ENCODE data around the gene ATG10.

ATG10 gene

GRCh38 chr5:82276800-82277612 is 305.2 kb downstream of the ATG10 start:
- no peak for DNase-seq (ENCODE audit: low spot score)

- DNase-seq (ENCODE audit: low spot score), result no peak
Observed at GRCh38 chr5:82277613-82277986, 305.8 kb downstream of the ATG10 start.

GRCh38 chr5:82277987-82278710 is 306.3 kb downstream of the ATG10 start, which contains the start of gene RPS23:
RPS23 (minus strand) TSS chr5:82278354; CDS start chr5:82278323, 31 bp downstream.
- DNase-seq (ENCODE audit: low spot score), result peak; percentile 92

DNA sequence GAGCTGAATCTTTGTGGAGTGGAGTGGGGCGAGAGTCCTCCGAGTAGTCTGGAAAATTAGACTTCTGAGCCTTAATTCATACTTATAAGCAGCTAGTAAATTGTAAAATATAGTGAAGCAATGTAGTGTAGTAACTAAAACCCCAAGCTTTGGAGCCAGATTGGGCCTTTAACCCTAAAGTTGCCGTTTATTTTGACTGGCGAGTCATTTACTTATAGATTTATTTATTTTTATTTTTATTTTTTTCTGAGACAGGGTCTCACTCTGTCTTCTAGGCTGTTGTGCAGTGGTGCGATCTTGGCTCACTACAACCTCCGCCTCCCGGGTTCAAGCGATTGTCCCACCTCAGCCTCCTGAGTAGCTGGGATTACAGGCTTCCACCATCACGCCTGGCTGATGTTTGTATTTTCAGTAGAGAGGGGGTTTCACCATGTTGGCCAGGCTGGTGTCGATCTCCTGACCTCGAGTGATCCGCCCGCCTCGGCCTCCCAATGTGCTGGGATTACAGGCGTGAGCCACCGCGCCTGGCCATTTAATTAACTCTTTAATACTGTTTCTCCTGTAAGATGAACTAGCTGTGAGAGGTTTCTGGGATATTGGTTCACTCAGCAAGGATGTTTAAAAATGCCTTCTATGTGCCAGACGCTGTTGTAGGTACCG is 307.0 kb downstream of the ATG10 start:
- no peak for DNase-seq (ENCODE audit: low spot score)

- no peak for DNase-seq (ENCODE audit: low spot score)
Observed at GRCh38 chr5:82283893-82284292, 312.1 kb downstream of the ATG10 start.

- no peak for DNase-seq (ENCODE audit: low spot score)
Observed at GRCh38 chr5:82285206-82285605, 313.4 kb downstream of the ATG10 start.

GRCh38 chr5:82287625-82288024 is 315.8 kb downstream of the ATG10 start:
- DNase-seq (ENCODE audit: low spot score), result no peak

DNA sequence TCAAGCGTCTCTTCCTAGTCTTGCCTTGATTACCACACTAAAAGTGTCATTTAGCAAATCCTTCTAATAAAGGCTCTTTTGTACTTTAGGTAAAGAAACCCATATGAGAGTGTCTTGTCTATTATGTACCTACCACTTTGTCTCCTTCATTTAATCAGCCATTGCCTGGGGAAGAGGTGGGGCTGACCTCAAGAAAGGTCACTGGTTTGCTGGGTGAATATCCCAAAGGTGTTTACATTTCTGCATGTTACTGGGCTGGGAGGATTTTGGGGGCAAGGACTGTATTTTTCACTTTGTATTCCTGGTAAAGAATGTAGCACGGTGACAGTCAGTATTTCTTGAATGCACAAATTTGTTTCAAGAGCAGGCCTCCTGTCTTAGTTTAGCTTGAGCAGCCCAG is 318.2 kb downstream of the ATG10 start:
- DNase-seq (ENCODE audit: low spot score), result no peak

GRCh38 chr5:82290908-82291307 is 319.1 kb downstream of the ATG10 start:
- DNase-seq (ENCODE audit: low spot score), result no peak

DNA sequence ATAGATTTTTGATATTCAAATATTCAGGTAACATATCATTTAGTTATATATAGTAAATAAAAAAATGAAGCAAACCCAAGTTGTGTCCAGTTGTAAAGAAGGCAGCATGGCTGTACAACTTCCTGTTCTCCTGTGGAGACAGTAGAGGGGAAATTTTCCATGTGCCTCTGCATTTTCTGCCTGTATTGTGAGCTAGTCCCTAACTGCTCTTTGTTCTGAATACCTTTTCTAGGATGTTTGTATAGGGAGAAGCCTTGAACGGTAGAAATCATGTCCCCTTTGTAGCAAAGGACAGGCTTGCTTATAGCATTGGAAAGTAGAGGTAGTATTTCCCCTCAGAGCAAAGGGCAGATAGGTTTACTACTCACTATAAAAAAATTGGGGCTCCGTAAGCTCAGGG is 319.6 kb downstream of the ATG10 start:
- no peak for DNase-seq (ENCODE audit: low spot score)

DNA sequence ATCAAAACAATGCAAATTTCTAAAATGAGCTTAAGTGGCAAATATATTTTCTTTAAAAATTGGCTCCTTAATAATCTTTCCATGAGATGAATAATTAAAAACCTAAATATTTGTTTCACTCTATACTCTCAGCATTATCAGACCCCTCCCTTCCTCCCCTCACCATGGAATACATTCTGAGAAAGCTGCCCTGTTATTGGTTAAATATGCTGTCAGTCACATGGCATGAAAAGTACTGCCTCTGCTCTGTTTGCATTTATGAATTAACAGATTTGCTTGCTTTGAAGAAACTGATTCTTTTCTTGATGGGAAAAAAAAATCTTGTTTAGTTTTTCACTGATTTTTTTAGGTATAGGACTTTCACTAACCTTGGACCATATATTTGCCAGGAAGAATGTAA is 323.3 kb downstream of the ATG10 start:
- DNase-seq (ENCODE audit: low spot score), result no peak

- DNase-seq (ENCODE audit: low spot score), result no peak
Observed at GRCh38 chr5:82295959-82296531, 324.2 kb downstream of the ATG10 start.

DNA sequence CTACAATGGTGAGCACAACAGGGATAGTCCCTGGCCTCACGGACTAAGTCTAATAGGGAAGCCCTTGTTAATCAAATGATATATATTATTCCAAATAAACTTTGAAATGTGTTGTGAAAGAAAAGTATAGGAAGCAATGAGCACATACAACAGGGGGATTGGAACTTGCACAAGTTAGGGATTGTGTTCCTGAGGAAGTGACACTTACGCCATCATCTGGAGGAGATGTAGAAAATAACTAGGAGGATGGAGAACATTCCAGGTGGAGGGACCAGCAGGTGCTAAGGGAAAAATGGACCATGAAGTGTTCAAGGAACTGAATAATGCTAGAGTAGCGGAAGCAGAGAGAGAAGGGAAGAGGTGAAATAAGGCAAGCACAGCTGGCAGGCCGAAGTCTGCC is 325.1 kb downstream of the ATG10 start:
- DNase-seq (ENCODE audit: low spot score), result no peak

DNA sequence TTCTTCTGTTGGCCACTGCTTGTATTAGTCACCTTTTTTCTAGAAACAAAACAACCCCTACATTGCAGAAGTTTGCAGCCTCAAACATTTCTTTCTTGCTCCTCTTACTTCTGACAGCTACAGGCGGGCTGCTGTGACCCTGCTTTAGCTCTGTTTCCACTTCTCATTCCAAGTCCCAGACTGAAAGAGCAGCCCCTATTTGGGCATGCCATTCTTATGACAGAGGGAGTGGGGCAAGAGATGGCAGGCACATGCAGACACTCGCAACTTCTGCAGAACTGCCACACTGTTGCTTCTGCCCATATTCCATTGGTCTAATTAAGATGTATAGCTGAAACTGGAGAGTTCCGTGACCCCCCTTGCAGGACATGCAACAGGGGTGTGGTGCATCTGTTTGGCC is 325.9 kb downstream of the ATG10 start:
- no peak for DNase-seq (ENCODE audit: low spot score)

DNA sequence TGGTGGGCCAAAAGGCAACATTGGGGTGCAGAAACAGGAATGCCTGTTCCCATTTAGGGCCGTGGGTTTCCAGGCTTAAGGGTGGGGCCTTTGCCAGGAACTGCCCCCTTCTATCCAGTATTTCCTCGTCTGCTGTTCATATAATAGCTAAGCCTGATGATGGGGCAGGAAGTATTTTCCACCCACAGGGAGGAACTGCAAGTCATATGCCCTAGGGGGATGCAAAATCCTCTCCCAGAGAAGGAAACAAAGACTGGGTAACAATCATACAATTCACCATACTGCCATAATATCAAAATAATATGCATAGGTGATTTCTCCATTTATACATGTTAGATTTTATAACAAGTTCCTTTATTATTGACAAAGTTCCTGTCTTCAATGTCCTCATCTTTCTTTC is 326.8 kb downstream of the ATG10 start:
- DNase-seq (ENCODE audit: low spot score), result no peak

GRCh38 chr5:82301190-82301589 is 329.4 kb downstream of the ATG10 start:
- no peak for DNase-seq (ENCODE audit: low spot score)
